Endothelial cell of umbilical vein (primary cell): ENCODE results near the gene CEP128. TPM values are rescaled to one million over a fixed set of nuclear protein-coding genes. Genes with fewer than 3 reads are reported as not detected.

Experiments used
- BruUV-seq: library from RNA; stranded (reverse); fragments of 400-500 nt; replicated peaks from 2 replicates; lab custom pipeline; 2021; lab: Mats Ljungman, UMichigan
- CTCF ChIA-PET: fragments of 300-600, 350-600 bp; sonication (Branson Sonifier 250); formaldehyde crosslinking; loops from one replicate; lab custom pipeline; 2021; ENCODE audit warnings: antibody characterized with exemption, inconsistent platforms; lab: Charles Lee
- POLR2A ChIA-PET: fragments of 300-600, 350-600 bp; sonication (Branson Sonifier 250); formaldehyde crosslinking; loops from one replicate; lab custom pipeline; 2021; ENCODE audit warnings: antibody characterized with exemption, inconsistent platforms; lab: Charles Lee
- DNase-seq: peaks from one replicate; pipeline ENCODE4 v3.0.0-alpha.2; 2011; ENCODE audit warnings: low read depth, low spot score
- FAIRE-seq: peaks from 2 replicates; lab custom pipeline; 2011; peaks lifted over from hg19 to GRCh38; lab: Jason Lieb, UNC
- H2AFZ ChIP-seq: 2 replicates; pipeline ENCODE4 v1.6.0; 2012; ENCODE audit warnings: low read depth, low read length, control low read depth, inconsistent platforms
- H3K27ac ChIP-seq: 2 replicates; pipeline ENCODE4 v1.5.1; 2011; ENCODE audit warnings: low read depth, mild to moderate bottlenecking, control low read depth, low read length, moderate library complexity; ENCODE audit not compliant: insufficient read depth
- H3K27me3 ChIP-seq, 2 experiments: 2 replicates each; pipeline versions ENCODE4 v1.6.0 to v1.6.1; 2011; ENCODE audit warnings: low read length in 2 of 2, mixed read lengths in 1 of 2; ENCODE audit not compliant: control insufficient read depth in 2 of 2, insufficient read depth in 2 of 2
- H3K36me3 ChIP-seq, 2 experiments: 2 replicates in 1 of 2; 3 replicates in 1 of 2; pipeline ENCODE4 v1.5.1; 2011; ENCODE audit warnings: low read length in 2 of 2, mild to moderate bottlenecking in 1 of 2, moderate library complexity in 1 of 2; ENCODE audit not compliant: control insufficient read depth in 2 of 2, insufficient read depth in 2 of 2; ENCODE audit errors: extremely low read depth in 1 of 2
- H3K4me1 ChIP-seq: 3 replicates; pipeline ENCODE4 v1.5.1; 2011; ENCODE audit warnings: mild to moderate bottlenecking, low read length; ENCODE audit not compliant: control insufficient read depth, insufficient read depth; ENCODE audit errors: extremely low read depth
- H3K4me2 ChIP-seq: 2 replicates; pipeline ENCODE4 v1.6.1; 2011; ENCODE audit warnings: low read length, control low read depth, mixed read lengths; ENCODE audit not compliant: insufficient read depth
- H3K4me3 ChIP-seq, 3 experiments: fragments of 200-600 bp in 1 of 3; sonication (generic), shearing (Covaris generic) in 1 of 3; replicated peaks in 1 of 3; 2 replicates each; pipeline ENCODE4 v1.5.1; 2011 to 2016; ENCODE audit warnings: control low read depth in 3 of 3, low read length in 3 of 3, mild to moderate bottlenecking in 2 of 3, inconsistent platforms in 1 of 3, low read depth in 1 of 3, moderate library complexity in 1 of 3; ENCODE audit not compliant: insufficient read depth in 1 of 3
- H3K79me2 ChIP-seq: 2 replicates; pipeline ENCODE4 v1.6.0; 2012; ENCODE audit warnings: low read length, inconsistent platforms; ENCODE audit not compliant: control insufficient read depth, insufficient read depth
- H3K9ac ChIP-seq: replicated peaks from 2 replicates; pipeline ENCODE3; 2011; ENCODE audit warnings: low read length, control low read depth; ENCODE audit not compliant: insufficient read depth; ENCODE audit errors: extremely low read depth
- H3K9me1 ChIP-seq: replicated peaks from 3 replicates; pipeline ENCODE4 v1.6.0; 2011; ENCODE audit warnings: mild to moderate bottlenecking, low read length; ENCODE audit not compliant: control insufficient read depth, insufficient read depth; ENCODE audit errors: extremely low read depth
- H3K9me3 ChIP-seq: replicated peaks from 2 replicates; pipeline ENCODE4 v1.5.1; 2012; ENCODE audit warnings: low read length, inconsistent platforms; ENCODE audit not compliant: control insufficient read depth, insufficient read depth
- H4K20me1 ChIP-seq: replicated peaks from 2 replicates; pipeline ENCODE3; 2011; ENCODE audit warnings: mild to moderate bottlenecking, low read length; ENCODE audit not compliant: control insufficient read depth, insufficient read depth; ENCODE audit errors: extremely low read depth
- EZH2 ChIP-seq: IDR thresholded peaks from 2 replicates; pipeline ENCODE4 v1.6.1; 2012; ENCODE audit warnings: borderline replicate concordance, low read depth, mild to moderate bottlenecking, moderate library complexity, low read length, inconsistent platforms; ENCODE audit not compliant: severe bottlenecking
- GATA2 ChIP-seq: IDR thresholded peaks from 2 replicates; pipeline ENCODE4 v1.7.0; 2011; ENCODE audit warnings: low read depth, mild to moderate bottlenecking, moderate library complexity, mixed read lengths, low read length; ENCODE audit not compliant: insufficient read length, insufficient read depth
- JUN ChIP-seq: IDR thresholded peaks from 2 replicates; pipeline ENCODE4 v1.6.1; 2011; ENCODE audit warnings: borderline replicate concordance, low read depth; ENCODE audit not compliant: insufficient read length, insufficient read depth
- MYC ChIP-seq: IDR thresholded peaks from one replicate; pipeline ENCODE4 v1.6.1; 2011; ENCODE audit warnings: mild to moderate bottlenecking, low read depth, low read length
- POLR2A ChIP-seq: IDR thresholded peaks from 2 replicates; pipeline ENCODE4 v1.6.1; 2012; ENCODE audit warnings: low read depth, mild to moderate bottlenecking, control low read depth, low read length
- POLR2AphosphoS5 ChIP-seq: IDR thresholded peaks from 2 replicates; pipeline ENCODE4 v1.6.1; 2012; ENCODE audit warnings: low read depth, mild to moderate bottlenecking, control low read depth, low read length, moderate library complexity; ENCODE audit not compliant: insufficient read depth
- dilution Hi-C: fragments of 300-500 bp; cut with MboI; formaldehyde crosslinking; loops from one replicate; pipeline ENCODE4 v1.15.0; 2019; ENCODE audit warnings: low sequenced_read_pairs; ENCODE audit not compliant: extremely low pct_ligation_motif_present
- intact Hi-C: fragments of 100-400 bp; cut with micrococcal nuclease; formaldehyde crosslinking; loops from one replicate; pipeline ENCODE4 v1.10.0; 2022
- polyA plus RNA-seq, 4 experiments: library from polyadenylated mRNA; depleted of rRNA in 3 of 4; stranded (reverse) in 3 of 4; unstranded in 1 of 4; fragments of >200 nt; gene quantifications; 2 replicates each; pipeline versions ENCODE4 v1.2.1 to v1.2.3, GENCODE V29; 2011 to 2012; ENCODE audit warnings: missing spikeins in 1 of 4
- small RNA-seq: library from RNA; depleted of rRNA; stranded (forward); fragments of <200 nt; gene quantifications from one replicate; pipeline ENCODE3, GENCODE V24; 2012; ENCODE audit warnings: low replicate concordance, low read depth; ENCODE audit not compliant: insufficient read depth, insufficient read length
- total RNA-seq: library from RNA; stranded (reverse); gene quantifications from 2 replicates; pipeline ENCODE4 v1.2.3, GENCODE V29; 2021
- TF ChIP-seq, protein P1 (sequence below): IDR thresholded peaks from 2 replicates; pipeline ENCODE4 v1.6.1; 2011; ENCODE audit not compliant: insufficient read depth, insufficient read length
- TF ChIP-seq, protein P2 (sequence below), 2 donors: IDR thresholded peaks; 1 replicate in 1 of 2; 2 replicates in 1 of 2; pipeline ENCODE4 v1.5.1; 2011; ENCODE audit warnings: low read length in 2 of 2, mild to moderate bottlenecking in 2 of 2, moderate library complexity in 2 of 2, control low read depth in 1 of 2, inconsistent platforms in 1 of 2, low read depth in 1 of 2; ENCODE audit not compliant: insufficient read depth in 1 of 2; ENCODE audit errors: extremely low read depth in 1 of 2

CEP128 gene
- total and polyA plus RNA-seq, 2 donors (not counting 3 experiments of a cell fraction or from before 2014, with no cell fraction given) = 0.91 to 23.7 TPM

DNA sequence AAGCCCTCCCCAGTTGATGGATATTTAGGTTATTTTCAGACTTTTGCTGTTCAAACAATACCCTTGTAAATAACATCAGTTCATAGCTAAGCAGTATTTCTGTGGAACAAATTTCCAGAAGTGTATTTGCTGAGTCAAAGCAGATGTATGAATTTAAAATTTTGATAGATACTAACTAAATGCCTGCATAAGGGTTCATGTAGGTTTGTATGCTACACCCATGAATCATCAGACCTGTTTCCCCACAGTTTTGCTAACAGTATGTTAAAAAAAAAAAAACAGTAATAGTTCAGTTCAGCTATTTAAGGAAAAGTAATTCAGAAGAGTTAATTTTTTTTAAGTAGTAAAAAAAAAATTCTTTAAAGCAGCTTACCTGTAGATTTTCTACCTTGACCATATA lies 494.1 kb downstream of the CEP128 start:
- CTCF ChIA-PET = interaction anchor here (0.8 kb wide), 1 partner anchor 396 kb away, joined by 3 read pairs; no protein-coding TSS in a partner anchor

More for the DNA sequence above, 494.1 kb downstream of the CEP128 start:
- Histone ChIP-seq H3K9me3 (no peaks in the 10 kb centered on the region), H3K4me3 (no peak overlapping the region), H3K9me1 (no peaks in the 10 kb centered on the region), H3K79me2 (no peaks in the 10 kb centered on the region), H4K20me1 (no peaks in the 10 kb centered on the region), H3K27ac (no peak overlapping the region), H3K9ac (no peak overlapping the region), H2AFZ (no peak overlapping the region), H3K4me2 (no peak overlapping the region), H3K4me1 (no peaks in the 10 kb centered on the region), H3K27me3 (no peaks in the 10 kb centered on the region), H3K36me3 (no peaks in the 10 kb centered on the region)
- dilution Hi-C loops = no loop called here
- intact Hi-C loops = no loop called here
- FAIRE-seq (no peak), DNase-seq (no peak)
- TF ChIP-seq, protein P1, sequence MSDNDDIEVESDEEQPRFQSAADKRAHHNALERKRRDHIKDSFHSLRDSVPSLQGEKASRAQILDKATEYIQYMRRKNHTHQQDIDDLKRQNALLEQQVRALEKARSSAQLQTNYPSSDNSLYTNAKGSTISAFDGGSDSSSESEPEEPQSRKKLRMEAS = no peak
- TF ChIP-seq GATA2 (no peak), EZH2 (no peak), POLR2AphosphoS5 (no peak), MYC (no peak), POLR2A (no peak), JUN (no peak)
- TF ChIP-seq, protein P2, sequence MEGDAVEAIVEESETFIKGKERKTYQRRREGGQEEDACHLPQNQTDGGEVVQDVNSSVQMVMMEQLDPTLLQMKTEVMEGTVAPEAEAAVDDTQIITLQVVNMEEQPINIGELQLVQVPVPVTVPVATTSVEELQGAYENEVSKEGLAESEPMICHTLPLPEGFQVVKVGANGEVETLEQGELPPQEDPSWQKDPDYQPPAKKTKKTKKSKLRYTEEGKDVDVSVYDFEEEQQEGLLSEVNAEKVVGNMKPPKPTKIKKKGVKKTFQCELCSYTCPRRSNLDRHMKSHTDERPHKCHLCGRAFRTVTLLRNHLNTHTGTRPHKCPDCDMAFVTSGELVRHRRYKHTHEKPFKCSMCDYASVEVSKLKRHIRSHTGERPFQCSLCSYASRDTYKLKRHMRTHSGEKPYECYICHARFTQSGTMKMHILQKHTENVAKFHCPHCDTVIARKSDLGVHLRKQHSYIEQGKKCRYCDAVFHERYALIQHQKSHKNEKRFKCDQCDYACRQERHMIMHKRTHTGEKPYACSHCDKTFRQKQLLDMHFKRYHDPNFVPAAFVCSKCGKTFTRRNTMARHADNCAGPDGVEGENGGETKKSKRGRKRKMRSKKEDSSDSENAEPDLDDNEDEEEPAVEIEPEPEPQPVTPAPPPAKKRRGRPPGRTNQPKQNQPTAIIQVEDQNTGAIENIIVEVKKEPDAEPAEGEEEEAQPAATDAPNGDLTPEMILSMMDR (IDR thresholded peaks at IDR 0.05; ENCODE audit: extremely low read depth in 1 of 2, insufficient read depth in 1 of 2, low read depth in 1 of 2, low read length in 2 of 2) = no peak
- BruUV-seq = no TSS peak
- POLR2A ChIA-PET = no interaction called here

Small RNA genes within 50 kb of the gene (small RNA-seq; reads per million reads assigned to genes)
- not detected for gene AC022404.1

Other genes with a start within 250 kb of the CEP128 start
- gene TSHR, start 13.9 kb upstream of the CEP128 start, total RNA-seq = not detected in 2 replicates
- gene TSHR, start 13.9 kb upstream of the CEP128 start, polyA plus RNA-seq = not detected in 2 replicates